CD4-positive, alpha-beta T cell (primary cell): ENCODE data around the gene MKX. TPM values are rescaled to one million over a fixed set of nuclear protein-coding genes. Genes with fewer than 3 reads are reported as not detected.

ENCODE experiments used
- ATAC-seq: fragments of 200-7000 bp; cut with Tn5 transposase; one replicate; pipeline ENCODE4 v1.10.0; 2022; ENCODE audit warnings: mild to moderate bottlenecking; ENCODE audit not compliant: poor library complexity
- CTCF ChIA-PET: fragments of 350-600 bp; sonication (Branson Sonifier 250); formaldehyde crosslinking; loops from one replicate; lab custom pipeline; 2021; ENCODE audit warnings: antibody characterized with exemption, inconsistent platforms; lab: Charles Lee
- POLR2A ChIA-PET: fragments of 350-600 bp; sonication (Branson Sonifier 250); formaldehyde crosslinking; loops from one replicate; lab custom pipeline; 2021; ENCODE audit warnings: antibody characterized with exemption, inconsistent platforms; lab: Charles Lee
- DNase-seq, 14 experiments: peaks; one replicate each; pipeline ENCODE4 v3.0.0-alpha.2; 2013 to 2020; ENCODE audit warnings: mixed read lengths in 2 of 14
- H3K27ac ChIP-seq, 2 donors: one replicate each; pipeline versions ENCODE4 v1.5.1 to v1.7.0; 2013; ENCODE audit warnings: low read length in 2 of 2, low read depth in 1 of 2, mild to moderate bottlenecking in 1 of 2
- H3K27me3 ChIP-seq, 2 experiments: 1 replicate in 1 of 2; 2 replicates in 1 of 2; pipeline versions ENCODE4 v1.6.1 to v1.7.0; 2013; ENCODE audit warnings: low read length in 2 of 2, control low read depth in 1 of 2, mild to moderate bottlenecking in 1 of 2, moderate library complexity in 1 of 2; ENCODE audit not compliant: insufficient read depth in 2 of 2, control insufficient read depth in 1 of 2
- H3K36me3 ChIP-seq: one replicate; pipeline ENCODE4 v1.6.1; 2013; ENCODE audit warnings: low read length, control low read depth; ENCODE audit not compliant: insufficient read depth
- H3K4me1 ChIP-seq: one replicate; pipeline ENCODE4 v1.6.1; 2013; ENCODE audit warnings: low read length, control low read depth; ENCODE audit not compliant: insufficient read depth
- H3K4me3 ChIP-seq: one replicate; pipeline ENCODE4 v1.5.1; 2013; ENCODE audit warnings: mild to moderate bottlenecking, low read length, moderate library complexity
- H3K9me3 ChIP-seq, 2 experiments: 1 replicate in 1 of 2; 2 replicates in 1 of 2; pipeline versions ENCODE4 v1.6.1 to v1.7.0; 2013; ENCODE audit warnings: low read length in 2 of 2, mild to moderate bottlenecking in 2 of 2, control low read depth in 1 of 2, moderate library complexity in 1 of 2; ENCODE audit not compliant: control insufficient read depth in 1 of 2, insufficient read depth in 1 of 2
- H3K27ac Mint-ChIP-seq: one replicate; pipeline ENCODE4 v1.8.0; 2020; ENCODE audit warnings: mixed read lengths
- H3K27me3 Mint-ChIP-seq: one replicate; pipeline ENCODE4 v1.8.0; 2021; ENCODE audit warnings: mixed read lengths
- H3K36me3 Mint-ChIP-seq: one replicate; pipeline ENCODE4 v1.8.0; 2021; ENCODE audit warnings: low read depth, mixed read lengths
- H3K4me1 Mint-ChIP-seq: one replicate; pipeline ENCODE4 v1.8.0; 2021; ENCODE audit warnings: low read depth, mixed read lengths
- H3K4me3 Mint-ChIP-seq: one replicate; pipeline ENCODE4 v1.8.0; 2020; ENCODE audit warnings: mild to moderate bottlenecking, mixed read lengths
- H3K9me3 Mint-ChIP-seq: one replicate; pipeline ENCODE4 v1.8.0; 2020; ENCODE audit warnings: mixed read lengths
- CTCF ChIP-seq: fragments of 200-600 bp; IDR thresholded peaks from one replicate; pipeline ENCODE4 v1.8.0; 2022; ENCODE audit warnings: antibody characterized with exemption, mild to moderate bottlenecking
- intact Hi-C, 2 experiments: fragments of 100-400 bp; cut with DNase I in 1 of 2; cut with micrococcal nuclease in 1 of 2; formaldehyde crosslinking; loops; one replicate each; pipeline versions ENCODE4 v1.15.1 to v1.9.0; 2023 to 2025; cut with DNase I, micrococcal nuclease
- total RNA-seq, 174 experiments: library from RNA in 2 of 174; stranded (reverse) in 2 of 174; gene quantifications; one replicate each; pipeline ENCODE4 v1.2.3 and lab custom pipeline; 2021 to 2026

Gene MKX
- total RNA-seq, 2 experiments from 2014 or later = not detected

- no peaks in the 10 kb centered on the region for H3K36me3 Mint-ChIP-seq
- no peak for TF ChIP-seq CTCF
- no peaks in the 10 kb centered on the region for H3K4me1 Mint-ChIP-seq
- DNase-seq = no peak
- Histone ChIP-seq H3K9me3 (no peaks in the 10 kb centered on the region), H3K36me3 (no peaks in the 10 kb centered on the region), H3K4me1 (no peaks in the 10 kb centered on the region), H3K4me3 (no peak overlapping the region), H3K27ac (no peak overlapping the region), H3K27me3 (peaks cover 13 to 31% of the 10 kb centered on the region in 2 experiments)
- ChIA-PET CTCF (interaction anchor here (1.1 kb wide), 1 partner anchor 34 kb away, joined by 3 read pairs; no protein-coding TSS in a partner anchor), POLR2A (no interaction called here)
- intact Hi-C loops = no loop called here
- peaks cover 73% of the 10 kb centered on the region for H3K27me3 Mint-ChIP-seq
- H3K4me3 Mint-ChIP-seq = no peak overlapping the region
- H3K9me3 Mint-ChIP-seq = no peaks in the 10 kb centered on the region
- no peak for ATAC-seq
- no peak overlapping the region for H3K27ac Mint-ChIP-seq
These were observed 29.2 kb upstream of the MKX start for GRCh38 chr10:27774831-27775230.

DNA sequence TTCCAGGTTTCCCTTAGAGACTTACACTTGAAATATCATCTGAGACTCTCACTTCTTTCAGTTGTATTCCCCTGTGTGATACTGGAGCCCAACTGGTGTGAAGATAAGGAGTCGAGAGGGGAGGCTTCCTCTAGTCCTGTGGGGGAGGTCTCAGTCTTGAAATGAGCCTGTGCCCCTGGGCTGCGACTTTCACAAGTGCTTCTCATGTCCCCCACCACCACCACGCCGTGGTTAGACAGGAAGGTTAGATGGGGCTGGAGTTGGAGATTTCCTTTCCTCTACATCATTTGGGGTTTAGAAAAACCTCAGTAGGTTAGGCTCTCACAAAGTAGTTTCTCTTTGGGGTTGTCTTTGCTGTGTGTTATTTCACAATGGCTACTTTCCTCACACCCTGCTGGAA is 25.6 kb upstream of the MKX start:
- no peaks in the 10 kb centered on the region for H3K4me1 ChIP-seq
- no peak overlapping the region for H3K4me3 ChIP-seq
- CTCF ChIA-PET = no interaction called here
- Mint-ChIP-seq H3K36me3 (no peaks in the 10 kb centered on the region), H3K27ac (no peak overlapping the region), H3K27me3 (peaks cover 65% of the 10 kb centered on the region), H3K4me1 (no peaks in the 10 kb centered on the region), H3K9me3 (no peaks in the 10 kb centered on the region), H3K4me3 (no peak overlapping the region)
- TF ChIP-seq CTCF = no peak
- ATAC-seq = no peak
- POLR2A ChIA-PET = no interaction called here
- intact Hi-C loops = no loop called here
- DNase-seq = no peak
- no peaks in the 10 kb centered on the region for H3K9me3 ChIP-seq
- peaks cover 13 to 31% of the 10 kb centered on the region in 2 experiments for H3K27me3 ChIP-seq
- H3K36me3 ChIP-seq = no peaks in the 10 kb centered on the region
- no peak overlapping the region for H3K27ac ChIP-seq

GRCh38 chr10:27770181-27770580 is 24.6 kb upstream of the MKX start:
- H3K4me3 ChIP-seq = no peak overlapping the region
- H3K36me3 ChIP-seq = no peaks in the 10 kb centered on the region
- no peak overlapping the region for H3K4me3 Mint-ChIP-seq
- H3K27me3 Mint-ChIP-seq = peaks cover 60% of the 10 kb centered on the region
- DNase-seq (no peak), ATAC-seq (no peak)
- no peak overlapping the region for H3K27ac ChIP-seq
- no peak for TF ChIP-seq CTCF
- ChIA-PET CTCF (no interaction called here), POLR2A (no interaction called here)
- no peaks in the 10 kb centered on the region for H3K4me1 Mint-ChIP-seq
- peaks cover 10 to 27% of the 10 kb centered on the region in 2 experiments for H3K27me3 ChIP-seq
- no peaks in the 10 kb centered on the region for H3K4me1 ChIP-seq
- H3K36me3 Mint-ChIP-seq = no peaks in the 10 kb centered on the region
- intact Hi-C loops = no loop called here
- no peaks in the 10 kb centered on the region for H3K9me3 ChIP-seq
- no peak overlapping the region for H3K27ac Mint-ChIP-seq
- H3K9me3 Mint-ChIP-seq = no peaks in the 10 kb centered on the region
